ENCODE results near the gene C16orf92. TPM values are rescaled to one million over a fixed set of nuclear protein-coding genes. Genes with fewer than 3 reads are reported as not detected.

Gene C16orf92
- total RNA-seq, 2 experiments from 2014 or later, result not detected

GRCh38 chr16:30069611-30070462 lies 46.8 kb downstream of the C16orf92 start:
- Mint-ChIP-seq H3K27ac (peak overlapping the region; percentile 58), H3K36me3 (ENCODE audit: low read depth) (peaks cover 73% of the 10 kb centered on the region), H3K9me3 (ENCODE audit: low read depth) (no peaks in the 10 kb centered on the region), H3K27me3 (no peaks in the 10 kb centered on the region), H3K4me3 (peak overlapping the region; percentile 33), H3K4me1 (peaks cover 33% of the 10 kb centered on the region)
- CTCF ChIA-PET, result interaction anchor here (0.9 to 1.2 kb wide), 2 partner anchors 23 to 222 kb away, joined by 4 read pairs; no protein-coding TSS in a partner anchor
- ATAC-seq (no peak), DNase-seq (no peak)
- POLR2A ChIA-PET, result interaction anchor here (0.8 kb wide), 1 partner anchor 116 kb away, joined by 4 read pairs; no protein-coding TSS in a partner anchor
- intact Hi-C loops (cut with DNase I, micrococcal nuclease), result loop anchor here (5.0 to 10.0 kb wide), 3 partner anchors 335 to 1145 kb away; partner anchors contain the start of genes RABEP2 (in 1 of the 2), ZNF689 (in 1 of the 2) and ZNF771 (in 1 of the 2)

- H3K36me3 Mint-ChIP-seq (ENCODE audit: low read depth), result peaks cover 70% of the 10 kb centered on the region
- intact Hi-C loops (cut with DNase I, micrococcal nuclease), result no loop called here
Observed at GRCh38 chr16:30070490-30070889, 47.5 kb downstream of the C16orf92 start.

More at GRCh38 chr16:30070490-30070889, 47.5 kb downstream of the C16orf92 start:
- Mint-ChIP-seq H3K4me1 (peaks cover 36% of the 10 kb centered on the region), H3K27me3 (no peaks in the 10 kb centered on the region), H3K27ac (no peak overlapping the region), H3K9me3 (ENCODE audit: low read depth) (no peaks in the 10 kb centered on the region), H3K4me3 (no peak overlapping the region)
- ATAC-seq (no peak), DNase-seq (no peak)
- POLR2A ChIA-PET, result interaction anchor here (0.8 kb wide), 1 partner anchor 116 kb away, joined by 4 read pairs; no protein-coding TSS in a partner anchor
- CTCF ChIA-PET, result interaction anchor here (1.2 kb wide), 1 partner anchor 22 kb away, joined by 4 read pairs; no protein-coding TSS in a partner anchor

Other genes with a start within 250 kb of the C16orf92 start
- gene ZG16, start 244.9 kb upstream of the C16orf92 start, total RNA-seq, result not detected
- gene KIF22, start 232.4 kb upstream of the C16orf92 start, total RNA-seq, result 100 to 1,000 TPM; 153 to 168 TPM
- gene MAZ, start 216.7 kb upstream of the C16orf92 start, total RNA-seq, result 100 to 1,000 TPM; 306 to 387 TPM
- under 1 TPM; 0.64 to 0.93 TPM for gene PRRT2, start 211.0 kb upstream of the C16orf92 start, total RNA-seq
- gene PAGR1, start 207.0 kb upstream of the C16orf92 start, total RNA-seq, result 10 to 100 TPM; 20.6 to 25.6 TPM
- gene MVP, start 202.7 kb upstream of the C16orf92 start, total RNA-seq, result 100 to 1,000 TPM in 1 of 2 experiments, 10 to 100 TPM in 1; 86.2 to 101 TPM
- gene CDIPT, start 160.0 kb upstream of the C16orf92 start, total RNA-seq, result 10 to 100 TPM; 35.1 to 50.0 TPM
- under 1 TPM; 0.27 to 0.42 TPM for gene SEZ6L2, start 123.6 kb upstream of the C16orf92 start, total RNA-seq
- 1 to 10 TPM; 2.7 to 3.2 TPM for gene ASPHD1, start 122.7 kb upstream of the C16orf92 start, total RNA-seq
- 10 to 100 TPM; 30.4 to 33.4 TPM for gene KCTD13, start 97.0 kb upstream of the C16orf92 start, total RNA-seq
- 10 to 100 TPM; 34.6 to 42.5 TPM for gene TMEM219, start 61.1 kb upstream of the C16orf92 start, total RNA-seq
- 10 to 100 TPM; 24.1 to 24.4 TPM for gene TAOK2, start 49.3 kb upstream of the C16orf92 start, total RNA-seq
- gene HIRIP3, start 27.6 kb upstream of the C16orf92 start, total RNA-seq, result 10 to 100 TPM; 25.1 to 36.8 TPM
- gene INO80E, start 27.0 kb upstream of the C16orf92 start, total RNA-seq, result 100 to 1,000 TPM in 1 of 2 experiments, 10 to 100 TPM in 1; 80.1 to 106 TPM
- 1 to 10 TPM in 1 of 2 experiments, under 1 TPM in 1; 0.69 to 1.3 TPM for gene DOC2A, start 12.2 kb upstream of the C16orf92 start, total RNA-seq
- gene TLCD3B, start 8.1 kb downstream of the C16orf92 start, total RNA-seq, result 1 to 10 TPM; 3.7 to 4.0 TPM
- 1,000 to 10,000 TPM; 2,482 to 3,644 TPM for gene ALDOA, start 42.6 kb downstream of the C16orf92 start, total RNA-seq
- 100 to 1,000 TPM; 106 to 113 TPM for gene PPP4C, start 52.8 kb downstream of the C16orf92 start, total RNA-seq
- 1 to 10 TPM; 2.7 to 3.0 TPM for gene TBX6, start 68.7 kb downstream of the C16orf92 start, total RNA-seq
- 10 to 100 TPM; 17.4 to 19.1 TPM for gene YPEL3, start 73.0 kb downstream of the C16orf92 start, total RNA-seq
- 1 to 10 TPM; 6.1 to 7.0 TPM for gene GDPD3, start 90.3 kb downstream of the C16orf92 start, total RNA-seq
- 10 to 100 TPM; 59.0 to 81.7 TPM for gene MAPK3, start 100.0 kb downstream of the C16orf92 start, total RNA-seq
- 1,000 to 10,000 TPM in 1 of 2 experiments, 100 to 1,000 TPM in 1; 997 to 1,175 TPM for gene CORO1A, start 160.4 kb downstream of the C16orf92 start, total RNA-seq
- 100 to 1,000 TPM; 188 to 190 TPM for gene BOLA2B, start 170.5 kb downstream of the C16orf92 start, total RNA-seq
- 10 to 100 TPM; 24.4 to 99.3 TPM for gene SLX1A, start 170.7 kb downstream of the C16orf92 start, total RNA-seq
- gene SULT1A3, start 176.1 kb downstream of the C16orf92 start, total RNA-seq, result 10 to 100 TPM; 17.4 to 18.9 TPM
- gene NPIPB13, start 225.3 kb downstream of the C16orf92 start, total RNA-seq, result 10 to 100 TPM; 10.5 to 11.3 TPM

Data from activated CD4-positive, alpha-beta T cell treated with anti-CD3 and anti-CD28 coated beads for 36 hours (primary cell).